Neuron (in vitro differentiated cells): ENCODE results near the gene KRT16.
"Not testable (repeated sequence)": the region's sequence is repeated elsewhere in the genome, so short reads cannot be mapped to it uniquely, and the experiment has no call there.

Experiments used
- H2AFZ ChIP-seq: one replicate; pipeline ENCODE4 v1.6.1; 2013; ENCODE audit warnings: low read depth, mild to moderate bottlenecking, inconsistent platforms, low read length, moderate library complexity
- H3K27me3 ChIP-seq: one replicate; pipeline ENCODE4 v1.6.1; 2013; ENCODE audit warnings: low read length; ENCODE audit not compliant: insufficient read depth
- H3K36me3 ChIP-seq: one replicate; pipeline ENCODE4 v1.6.1; 2013; ENCODE audit warnings: low read length; ENCODE audit not compliant: insufficient read depth
- H3K4me1 ChIP-seq: one replicate; pipeline ENCODE4 v1.6.1; 2013; ENCODE audit warnings: low read length; ENCODE audit not compliant: insufficient read depth
- H3K4me3 ChIP-seq: 2 replicates; pipeline ENCODE4 v1.5.1; 2013; ENCODE audit warnings: mild to moderate bottlenecking, low read length, moderate library complexity
- H3K9me3 ChIP-seq: one replicate; pipeline ENCODE4 v1.6.1; 2013; ENCODE audit warnings: low read length

The KRT16 gene

DNA sequence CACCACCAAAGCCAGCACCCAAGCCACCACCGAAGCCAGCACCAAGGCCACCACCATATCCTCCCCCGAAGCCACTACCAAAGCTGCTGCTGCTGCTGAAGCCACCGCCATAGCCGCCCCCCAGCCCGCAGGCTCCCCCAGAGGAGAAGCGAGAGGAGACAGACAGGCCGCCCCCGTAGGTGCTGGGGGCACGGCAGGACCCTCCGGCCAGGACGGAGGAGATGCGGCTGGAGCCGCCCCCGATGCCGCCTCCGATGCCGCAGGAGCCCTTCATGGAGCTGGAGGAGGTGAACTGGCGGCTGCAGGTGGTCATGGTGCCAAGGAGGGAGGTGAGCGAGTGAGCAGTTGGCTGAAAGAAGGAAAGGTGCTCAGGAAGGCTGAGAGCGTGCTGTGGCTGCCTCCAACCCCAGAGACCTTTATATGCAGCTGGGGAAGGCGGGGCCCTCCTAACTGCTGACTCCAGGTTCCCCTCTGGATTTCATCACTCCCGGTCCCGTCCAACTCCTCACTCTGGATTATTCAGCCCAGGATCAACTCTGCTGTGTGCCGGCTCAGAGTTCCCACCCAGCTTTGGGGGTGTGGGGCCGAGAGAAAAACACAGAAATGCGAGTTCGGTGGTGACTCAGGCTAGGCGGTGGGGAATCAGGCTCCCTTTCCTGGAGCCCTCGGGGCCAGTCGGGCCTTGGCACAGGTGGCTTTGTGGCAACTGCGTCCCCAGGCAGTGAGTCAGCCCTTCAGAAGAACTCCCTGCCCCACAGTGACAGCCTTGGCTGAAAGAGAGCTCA is at the start of gene KRT16:
Gene KRT16 (minus strand): TSS at position 392 of the 785 bp plus-strand sequence. CDS start 79 bp downstream, at position 313.
- H3K9me3 ChIP-seq, H2AFZ ChIP-seq, H3K4me1 ChIP-seq, H3K4me3 ChIP-seq, H3K27me3 ChIP-seq, H3K36me3 ChIP-seq: not testable (repeated sequence)

DNA sequence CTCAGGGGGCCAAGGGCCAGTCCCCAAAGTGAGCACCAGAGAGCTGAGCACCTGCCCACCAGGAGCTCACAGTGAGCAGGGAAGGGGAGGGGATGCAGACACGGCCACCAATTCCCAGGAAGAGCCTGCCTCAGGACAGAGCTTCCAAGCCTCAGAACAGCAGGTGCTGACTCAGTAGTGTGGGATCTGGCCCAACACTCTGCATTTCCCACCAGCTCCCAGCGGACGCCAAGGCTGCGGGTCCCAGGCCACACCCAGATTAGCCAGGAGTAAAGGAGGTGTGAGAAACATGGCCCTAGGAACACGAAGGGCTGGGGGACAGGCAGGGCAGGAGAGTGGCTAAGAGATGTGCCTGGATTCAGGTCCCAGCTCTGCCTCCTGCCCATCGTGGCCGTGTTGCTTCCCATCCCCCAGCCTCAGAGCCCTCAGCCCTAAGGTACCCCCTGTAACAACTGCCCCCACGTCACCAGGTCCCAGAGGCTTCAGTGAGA is 47.7 kb upstream of the KRT16 start:
- no peak overlapping the region for H3K4me3 ChIP-seq
- H3K27me3 ChIP-seq = peaks cover 21% of the 10 kb centered on the region
- H2AFZ ChIP-seq = no peak overlapping the region
- H3K4me1 ChIP-seq = no peaks in the 10 kb centered on the region
- no peaks in the 10 kb centered on the region for H3K36me3 ChIP-seq
- no peaks in the 10 kb centered on the region for H3K9me3 ChIP-seq

DNA sequence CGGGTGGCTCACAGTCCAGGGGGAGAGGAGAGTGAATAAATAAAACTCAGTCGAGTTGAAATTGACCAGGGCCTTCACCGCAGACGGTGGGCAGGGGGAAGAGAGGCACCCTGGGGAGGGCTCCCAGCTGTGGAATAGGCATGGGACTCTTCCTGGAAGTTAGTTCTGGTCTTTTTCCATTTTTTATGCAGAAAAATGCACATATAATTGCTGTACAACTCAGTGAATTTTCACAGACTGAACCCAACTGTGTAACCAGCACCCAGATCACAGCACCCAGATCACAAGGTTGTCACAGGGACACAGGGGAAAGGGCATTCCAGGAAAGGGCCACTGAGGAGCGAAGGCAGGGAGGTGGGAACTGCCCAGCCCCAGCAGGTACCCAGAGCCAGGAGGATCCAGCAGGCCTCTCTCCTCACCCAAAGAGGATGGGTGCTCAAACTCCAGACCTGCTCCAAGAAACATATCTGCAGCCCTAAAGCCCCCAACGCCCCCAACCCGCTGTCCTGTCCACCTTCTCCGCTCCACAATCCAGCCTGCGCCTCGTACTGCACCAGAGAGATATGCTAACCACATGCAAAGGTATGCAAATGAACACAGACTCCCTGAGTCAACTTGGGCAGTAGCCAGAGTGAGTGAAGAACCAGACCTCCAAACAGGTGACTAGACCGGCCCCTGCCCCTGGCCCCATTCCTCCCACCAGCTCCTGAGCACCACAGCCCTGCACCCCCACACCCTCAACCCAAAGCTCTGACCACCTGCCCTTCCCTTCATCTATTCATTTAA is 47.1 kb upstream of the KRT16 start:
- no peak overlapping the region for H2AFZ ChIP-seq
- no peaks in the 10 kb centered on the region for H3K36me3 ChIP-seq
- no peak overlapping the region for H3K4me3 ChIP-seq
- H3K27me3 ChIP-seq = peaks cover 28% of the 10 kb centered on the region
- H3K9me3 ChIP-seq = no peaks in the 10 kb centered on the region
- H3K4me1 ChIP-seq = no peaks in the 10 kb centered on the region

DNA sequence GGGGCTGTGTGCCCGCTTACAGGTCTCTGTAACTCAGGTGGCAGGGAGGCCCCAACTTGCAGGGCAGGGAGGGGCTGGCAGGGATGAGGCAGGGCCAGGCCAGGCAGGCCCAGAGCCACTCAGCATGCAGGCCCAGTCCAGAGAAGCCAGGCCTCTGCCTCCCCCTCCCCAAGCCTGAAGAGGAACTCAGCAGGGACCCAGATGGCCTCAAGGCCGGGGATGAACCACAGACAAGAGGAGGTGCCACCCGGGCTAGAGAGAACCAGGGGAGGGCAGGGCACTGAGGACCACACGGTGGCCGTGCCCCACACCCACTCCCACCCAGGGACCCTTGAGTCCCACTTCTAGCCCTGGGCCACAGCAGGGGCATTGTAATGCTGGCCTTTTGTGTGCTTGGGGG is 46.3 kb upstream of the KRT16 start:
- no peaks in the 10 kb centered on the region for H3K9me3 ChIP-seq
- no peak overlapping the region for H3K4me3 ChIP-seq
- H3K36me3 ChIP-seq = no peaks in the 10 kb centered on the region
- H3K27me3 ChIP-seq = peaks cover 34% of the 10 kb centered on the region
- H2AFZ ChIP-seq = no peak overlapping the region
- no peaks in the 10 kb centered on the region for H3K4me1 ChIP-seq

DNA sequence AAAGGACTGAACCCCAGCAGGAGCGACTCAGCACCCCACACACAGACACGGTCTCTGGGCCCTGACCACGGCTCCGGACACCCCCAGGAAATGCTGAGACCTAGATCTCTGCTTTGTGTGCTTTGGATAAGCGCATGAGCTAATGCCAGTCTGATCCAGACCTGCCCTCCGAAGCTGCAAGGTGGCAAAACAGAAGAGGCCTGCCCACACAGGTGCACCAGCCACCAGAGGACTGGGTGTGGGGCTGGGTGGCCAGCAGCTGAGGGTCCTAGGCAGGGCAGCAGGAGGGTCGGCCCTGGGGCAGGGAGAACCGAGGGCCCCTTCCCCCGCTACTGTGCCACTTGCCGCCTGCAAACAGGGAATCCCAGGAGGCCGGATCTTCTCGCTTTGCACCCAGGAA is 45.4 kb upstream of the KRT16 start:
- H3K27me3 ChIP-seq = peaks cover 37% of the 10 kb centered on the region
- no peak overlapping the region for H3K4me3 ChIP-seq
- H3K9me3 ChIP-seq = no peaks in the 10 kb centered on the region
- no peak overlapping the region for H2AFZ ChIP-seq
- H3K36me3 ChIP-seq = no peaks in the 10 kb centered on the region
- H3K4me1 ChIP-seq = no peaks in the 10 kb centered on the region

DNA sequence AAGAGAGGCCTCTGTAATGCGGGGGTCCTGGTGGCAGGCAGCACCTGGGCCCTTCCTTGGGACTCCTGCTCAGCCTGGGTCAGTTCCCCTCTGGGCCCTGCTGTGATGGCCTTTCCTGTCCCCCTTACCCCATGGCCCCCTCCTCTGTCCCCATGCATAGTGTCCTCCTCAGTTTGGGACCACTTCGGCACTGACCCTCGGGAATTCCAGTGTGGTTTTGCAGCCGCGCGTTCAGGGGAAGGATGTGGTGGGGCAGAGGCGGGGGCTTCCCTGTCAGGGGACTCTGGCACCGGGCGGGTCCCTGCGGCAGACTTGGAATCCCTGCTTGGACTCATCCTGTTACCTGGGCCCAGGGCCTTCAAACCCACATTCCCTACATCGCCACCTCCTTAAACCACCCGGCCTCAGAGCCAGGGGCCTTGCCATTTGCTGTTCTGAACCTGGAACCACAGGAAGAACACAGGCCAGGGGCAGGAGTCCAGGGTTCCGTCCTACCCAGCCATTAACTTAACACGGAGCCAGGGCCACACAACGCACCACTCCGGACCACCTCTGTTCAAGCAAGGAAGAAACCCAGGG is 44.7 kb upstream of the KRT16 start:
- Histone ChIP-seq H3K4me3 (no peak overlapping the region), H3K4me1 (no peaks in the 10 kb centered on the region), H3K9me3 (no peaks in the 10 kb centered on the region), H2AFZ (no peak overlapping the region), H3K36me3 (no peaks in the 10 kb centered on the region), H3K27me3 (peaks cover 37% of the 10 kb centered on the region)

DNA sequence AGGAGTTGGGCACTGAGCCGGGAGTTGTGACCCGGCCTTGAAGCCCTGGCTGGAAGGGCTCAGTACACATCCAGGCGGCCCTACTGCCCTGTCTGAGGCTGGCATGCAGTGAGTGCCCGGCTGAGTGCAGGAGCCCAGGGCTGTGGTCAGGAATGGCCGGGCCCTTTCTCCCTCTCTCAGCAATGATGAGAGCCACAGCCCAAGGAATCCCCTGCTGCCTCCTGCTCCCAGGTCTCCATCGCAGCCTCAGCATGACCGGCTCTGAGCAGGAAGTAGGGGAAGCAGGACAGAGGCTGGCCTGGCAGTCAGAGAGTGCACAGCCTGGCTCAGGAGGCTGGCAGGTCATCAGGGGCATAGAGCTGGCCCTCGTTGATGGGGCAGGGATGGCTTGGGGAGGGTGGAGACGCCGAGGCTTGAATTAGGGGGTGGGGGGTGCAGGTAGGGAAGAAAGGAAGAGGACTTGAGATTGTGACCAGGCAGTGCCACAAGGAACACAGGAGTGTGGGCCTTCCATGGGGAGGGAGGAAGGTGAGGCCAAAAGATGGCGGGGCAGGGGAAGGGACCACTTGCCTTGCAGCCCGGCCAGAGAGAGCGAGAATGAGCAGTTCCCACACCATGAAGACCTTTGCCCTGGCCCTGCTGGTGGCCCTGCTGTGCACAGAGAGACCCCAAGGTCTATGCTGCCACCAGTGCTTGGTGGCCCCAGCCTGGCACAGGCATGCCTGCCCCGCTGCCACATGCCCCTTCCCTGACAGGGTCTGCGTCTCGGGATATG is 43.9 kb upstream of the KRT16 start:
- H3K4me3 ChIP-seq = no peak overlapping the region
- peaks cover 37% of the 10 kb centered on the region for H3K27me3 ChIP-seq
- no peak overlapping the region for H2AFZ ChIP-seq

DNA sequence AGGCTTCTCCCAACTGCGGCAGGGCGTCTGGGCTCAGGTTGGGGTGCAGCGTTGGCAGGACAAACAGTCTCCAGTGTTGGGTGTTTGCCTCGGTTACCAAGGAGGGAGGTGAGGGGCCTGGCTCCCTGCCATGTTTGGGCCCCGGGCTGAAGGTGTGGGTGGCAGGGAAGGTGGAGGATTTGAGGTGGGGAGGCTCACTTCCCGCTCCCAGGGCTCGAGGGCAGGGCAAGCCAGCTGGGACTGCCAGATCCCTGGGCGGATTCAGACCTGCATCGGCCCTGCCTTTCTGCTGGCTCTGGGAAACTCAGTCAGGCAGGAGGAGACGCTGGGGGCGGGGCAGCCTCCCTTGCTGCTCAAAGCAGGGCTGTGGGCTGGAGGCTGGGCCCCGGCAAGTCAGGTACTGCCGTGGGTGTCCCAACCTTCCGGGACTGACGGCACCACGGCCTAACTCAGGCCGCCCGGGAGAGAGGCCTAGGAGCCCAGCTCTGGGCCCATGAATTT is 43.1 kb upstream of the KRT16 start:
- no peaks in the 10 kb centered on the region for H3K9me3 ChIP-seq
- H2AFZ ChIP-seq = no peak overlapping the region
- no peaks in the 10 kb centered on the region for H3K36me3 ChIP-seq
- H3K4me3 ChIP-seq = no peak overlapping the region
- H3K4me1 ChIP-seq = no peaks in the 10 kb centered on the region
- peaks cover 37% of the 10 kb centered on the region for H3K27me3 ChIP-seq

More for the DNA sequence above, 43.9 kb upstream of the KRT16 start:
- H3K4me1 ChIP-seq = no peaks in the 10 kb centered on the region
- no peaks in the 10 kb centered on the region for H3K36me3 ChIP-seq
- no peaks in the 10 kb centered on the region for H3K9me3 ChIP-seq

DNA sequence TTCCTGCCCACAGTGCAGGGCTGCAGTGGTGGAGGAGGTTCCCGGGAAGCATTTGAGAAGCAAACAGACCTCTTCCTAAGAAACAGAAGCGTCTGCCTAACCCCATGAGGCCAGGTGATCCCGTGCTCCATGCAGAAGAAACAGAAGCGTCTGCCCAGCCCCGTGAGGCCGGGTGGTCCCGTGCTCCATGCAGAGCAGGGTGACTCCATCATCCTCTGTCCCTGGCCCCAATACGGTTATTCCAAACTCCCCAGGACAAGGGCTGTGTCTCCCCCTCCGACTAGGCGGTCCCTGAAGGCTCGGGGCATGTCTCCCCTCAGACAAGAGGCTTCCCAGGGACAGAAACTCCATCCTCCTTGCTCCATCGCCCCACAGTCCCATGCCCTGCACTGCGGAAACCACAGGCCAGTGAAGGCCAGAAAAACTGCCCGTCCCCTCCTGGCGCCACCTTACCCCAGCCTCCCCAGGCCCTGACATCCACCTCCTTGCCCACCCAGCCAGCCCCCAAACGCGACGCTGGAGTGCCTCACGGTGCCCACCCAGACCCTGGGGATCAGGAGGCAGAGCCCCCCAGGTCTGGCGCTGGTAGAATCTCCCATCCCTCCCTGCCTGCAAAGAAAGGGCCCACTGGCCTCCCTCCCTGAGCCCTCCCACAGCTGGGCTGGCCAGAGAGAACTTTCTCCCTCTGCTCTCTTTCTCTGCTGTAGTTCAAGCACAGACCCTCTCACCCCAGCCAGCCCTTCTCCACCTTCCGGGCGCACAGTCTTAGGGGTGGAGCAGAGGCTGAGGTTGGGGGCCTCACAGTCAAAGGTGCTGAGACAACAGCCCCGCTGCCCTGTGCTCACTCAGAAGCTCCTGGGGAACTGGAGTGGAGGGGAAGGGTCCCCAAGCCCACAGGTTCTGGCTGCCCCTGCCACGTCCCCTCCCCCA is 42.4 kb upstream of the KRT16 start:
- Histone ChIP-seq H3K27me3 (peaks cover 37% of the 10 kb centered on the region), H3K9me3 (no peaks in the 10 kb centered on the region), H3K4me1 (no peaks in the 10 kb centered on the region), H3K36me3 (no peaks in the 10 kb centered on the region), H3K4me3 (no peak overlapping the region), H2AFZ (no peak overlapping the region)

DNA sequence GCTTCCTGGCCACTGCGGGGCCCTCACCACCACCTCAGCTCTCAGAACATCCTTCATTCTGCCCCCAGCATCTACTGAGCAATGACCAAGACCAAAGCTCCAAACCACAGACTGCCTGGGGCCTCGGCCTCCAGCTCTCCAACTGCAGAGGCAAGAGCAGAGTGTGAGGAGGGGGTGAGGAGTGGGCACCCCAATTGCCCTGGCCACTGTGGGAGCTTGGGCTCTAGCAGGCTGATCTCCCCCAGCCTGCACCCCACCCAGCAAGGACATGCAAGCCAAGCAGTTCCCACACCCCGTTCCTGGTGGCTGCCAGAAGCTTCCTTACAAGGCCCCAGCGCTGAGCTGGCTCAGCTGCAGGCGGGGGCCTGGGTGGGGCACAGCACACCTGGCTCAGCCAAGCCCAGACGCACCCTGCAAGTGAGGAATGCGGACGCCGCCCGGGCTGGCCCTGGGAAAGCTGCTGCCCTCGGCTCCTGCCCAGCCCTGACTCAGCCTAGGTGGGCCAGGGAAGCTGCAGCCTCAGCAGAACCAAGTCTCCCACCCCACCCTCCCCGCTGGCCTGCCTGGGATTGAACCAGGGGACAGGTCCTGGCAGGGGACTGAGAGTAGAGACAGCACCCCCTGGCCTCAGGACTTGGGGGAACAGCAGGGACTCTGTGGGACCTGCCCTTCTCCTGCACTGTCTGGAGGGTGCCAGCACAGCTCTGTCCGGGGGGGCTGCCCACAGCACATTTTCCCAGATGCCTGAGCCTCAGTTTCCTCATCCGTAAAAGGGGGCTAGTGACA is 41.5 kb upstream of the KRT16 start:
- H3K36me3 ChIP-seq = no peaks in the 10 kb centered on the region
- H2AFZ ChIP-seq = no peak overlapping the region
- H3K4me3 ChIP-seq = no peak overlapping the region
- peaks cover 37% of the 10 kb centered on the region for H3K27me3 ChIP-seq
- no peaks in the 10 kb centered on the region for H3K9me3 ChIP-seq
- H3K4me1 ChIP-seq = no peaks in the 10 kb centered on the region

DNA sequence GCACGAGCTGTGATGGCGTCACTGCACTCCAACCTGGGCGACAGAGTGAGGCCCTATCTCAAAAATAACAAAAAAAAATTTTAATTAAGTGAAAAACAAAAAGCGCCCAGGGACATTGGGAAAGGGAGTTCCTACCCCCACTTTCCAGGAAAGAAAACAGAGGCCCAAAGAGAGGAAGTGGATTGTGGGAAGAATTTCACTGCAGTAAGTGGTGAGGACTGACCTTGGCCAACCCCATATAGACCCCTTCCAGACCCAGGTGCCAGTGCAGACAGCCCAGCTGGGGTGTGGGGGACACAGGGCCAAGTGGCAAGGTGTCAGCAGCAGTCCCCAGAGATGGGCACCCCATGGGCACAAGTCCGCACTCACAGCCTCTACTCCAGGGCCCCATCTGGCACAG is 40.9 kb upstream of the KRT16 start:
- H3K9me3 ChIP-seq = no peaks in the 10 kb centered on the region
- no peaks in the 10 kb centered on the region for H3K4me1 ChIP-seq
- H3K36me3 ChIP-seq = no peaks in the 10 kb centered on the region
- H3K27me3 ChIP-seq = peaks cover 31% of the 10 kb centered on the region
- H3K4me3 ChIP-seq = no peak overlapping the region
- H2AFZ ChIP-seq = no peak overlapping the region
